ENCODE measurements around the gene FAM81B. TPM values are rescaled to one million over a fixed set of nuclear protein-coding genes. Genes with fewer than 3 reads are reported as not detected.

FAM81B gene
- polyA plus RNA-seq, 3 donors: not detected

DNA sequence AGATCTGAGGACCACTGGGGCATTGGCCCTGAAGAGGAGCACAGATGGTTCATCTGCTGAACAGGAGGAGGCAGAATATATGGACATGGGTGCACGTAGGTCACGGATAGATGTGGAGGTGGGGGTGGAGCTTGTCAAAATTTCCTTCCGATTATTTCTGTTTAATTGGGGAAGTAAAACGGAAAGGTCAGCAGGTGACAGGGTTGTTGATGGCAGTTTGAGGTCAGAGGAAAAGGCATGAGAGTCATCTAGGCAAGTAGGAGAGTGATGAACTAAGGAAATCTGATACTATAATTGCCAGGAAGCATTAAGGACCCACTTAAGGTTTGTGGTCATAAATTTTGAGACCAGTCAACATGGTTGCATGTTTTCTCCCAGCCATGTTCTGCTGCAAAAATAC lies 8.4 kb upstream of the FAM81B start:
- TF ChIP-seq, protein P1, sequence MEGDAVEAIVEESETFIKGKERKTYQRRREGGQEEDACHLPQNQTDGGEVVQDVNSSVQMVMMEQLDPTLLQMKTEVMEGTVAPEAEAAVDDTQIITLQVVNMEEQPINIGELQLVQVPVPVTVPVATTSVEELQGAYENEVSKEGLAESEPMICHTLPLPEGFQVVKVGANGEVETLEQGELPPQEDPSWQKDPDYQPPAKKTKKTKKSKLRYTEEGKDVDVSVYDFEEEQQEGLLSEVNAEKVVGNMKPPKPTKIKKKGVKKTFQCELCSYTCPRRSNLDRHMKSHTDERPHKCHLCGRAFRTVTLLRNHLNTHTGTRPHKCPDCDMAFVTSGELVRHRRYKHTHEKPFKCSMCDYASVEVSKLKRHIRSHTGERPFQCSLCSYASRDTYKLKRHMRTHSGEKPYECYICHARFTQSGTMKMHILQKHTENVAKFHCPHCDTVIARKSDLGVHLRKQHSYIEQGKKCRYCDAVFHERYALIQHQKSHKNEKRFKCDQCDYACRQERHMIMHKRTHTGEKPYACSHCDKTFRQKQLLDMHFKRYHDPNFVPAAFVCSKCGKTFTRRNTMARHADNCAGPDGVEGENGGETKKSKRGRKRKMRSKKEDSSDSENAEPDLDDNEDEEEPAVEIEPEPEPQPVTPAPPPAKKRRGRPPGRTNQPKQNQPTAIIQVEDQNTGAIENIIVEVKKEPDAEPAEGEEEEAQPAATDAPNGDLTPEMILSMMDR (IDR thresholded peaks at IDR 0.05): no peak
- H3K4me3 Mint-ChIP-seq: no peak overlapping the region
- Histone ChIP-seq H2AFZ (ENCODE audit: insufficient read depth, low read depth, low read length, poor library complexity, severe bottlenecking) (no peak overlapping the region), H3K27ac (ENCODE audit: low read depth in 1 of 2, low read length in 2 of 2) (no peak overlapping the region), H3K27me3 (ENCODE audit: control insufficient read depth in 2 of 2, insufficient read depth in 2 of 2, low read length in 2 of 2) (no peaks in the 10 kb centered on the region), H3K4me2 (replicated peaks; ENCODE audit: extremely low read depth, low read length, poor library complexity, severe bottlenecking) (no peak overlapping the region), H3K36me3 (replicated peaks in 1 of 2; ENCODE audit: control insufficient read depth in 1 of 2, insufficient read depth in 2 of 2, low read length in 2 of 2) (no peaks in the 10 kb centered on the region), H3K4me3 (replicated peaks in 1 of 3; ENCODE audit: low read depth in 2 of 3, low read length in 3 of 3) (no peak overlapping the region), H3K9ac (ENCODE audit: insufficient read depth, low read length, poor library complexity, severe bottlenecking) (no peak overlapping the region), H3K9me3 (replicated peaks in 1 of 2; ENCODE audit: control insufficient read depth in 1 of 2, insufficient read depth in 1 of 2, low read length in 2 of 2) (peaks cover 0 to 6% of the 10 kb centered on the region in 2 donors), H3K79me2 (ENCODE audit: insufficient read depth, low read length) (no peaks in the 10 kb centered on the region), H4K20me1 (ENCODE audit: insufficient read depth, low read length) (no peaks in the 10 kb centered on the region), H3K4me1 (ENCODE audit: control insufficient read depth in 1 of 2, insufficient read depth in 2 of 2, low read length in 2 of 2) (no peaks in the 10 kb centered on the region)
- H3K36me3 Mint-ChIP-seq: no peaks in the 10 kb centered on the region
- 27% methylated on average over 4 of the region's 4 CpGs for WGBS (ENCODE audit: insufficient coverage)
- H3K27ac Mint-ChIP-seq: no peak overlapping the region
- H3K27me3 Mint-ChIP-seq (ENCODE audit: low read depth in 3 of 3): peaks cover 0 to 1% (median 0%) of the 10 kb centered on the region in 3 donors
- H3K9me3 Mint-ChIP-seq: peaks cover 11 to 27% (median 18%) of the 10 kb centered on the region in 7 donors
- H3K4me1 Mint-ChIP-seq: peaks cover 1% of the 10 kb centered on the region
- no peak for DNase-seq
- intact Hi-C loops (cut with micrococcal nuclease): no loop called here

DNA sequence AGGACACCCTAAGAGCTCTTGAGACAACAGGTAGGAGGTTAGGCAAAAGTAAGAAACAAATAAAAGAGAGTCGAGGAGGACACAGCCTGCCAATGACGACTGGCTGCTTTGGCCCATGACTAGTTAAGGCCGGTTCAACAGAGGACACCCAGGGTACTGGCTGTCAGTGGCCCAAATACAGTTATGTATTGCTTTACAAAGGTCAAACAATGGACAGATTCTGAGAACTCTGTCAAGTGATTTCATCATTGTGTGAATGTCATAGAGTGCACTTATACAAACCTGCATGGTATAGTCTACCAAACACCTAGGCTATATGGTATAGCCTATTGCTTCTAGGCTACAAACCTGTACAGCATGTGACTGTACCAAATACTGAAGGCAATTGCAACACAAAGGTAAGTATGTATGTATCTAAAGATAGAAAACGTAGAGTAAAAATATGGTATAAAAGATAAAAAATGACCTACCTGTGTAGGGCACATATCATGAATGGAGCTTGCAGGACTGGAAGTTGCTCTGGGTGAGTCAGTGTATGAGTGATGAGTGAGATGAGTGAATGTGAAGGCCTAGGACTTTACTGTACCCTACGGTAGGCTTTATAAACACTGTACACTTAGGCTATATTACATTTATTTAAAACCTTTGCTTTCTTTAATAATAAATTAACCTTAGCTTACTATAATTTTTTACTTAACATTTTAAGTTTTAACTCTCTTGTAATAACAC lies 6.5 kb upstream of the FAM81B start:
- Histone ChIP-seq H3K79me2 (ENCODE audit: insufficient read depth, low read length) (no peaks in the 10 kb centered on the region), H3K9ac (ENCODE audit: insufficient read depth, low read length, poor library complexity, severe bottlenecking) (no peak overlapping the region), H3K36me3 (replicated peaks in 1 of 2; ENCODE audit: control insufficient read depth in 1 of 2, insufficient read depth in 2 of 2, low read length in 2 of 2) (no peaks in the 10 kb centered on the region), H3K27me3 (ENCODE audit: control insufficient read depth in 2 of 2, insufficient read depth in 2 of 2, low read length in 2 of 2) (no peaks in the 10 kb centered on the region), H3K27ac (ENCODE audit: low read depth in 1 of 2, low read length in 2 of 2) (no peak overlapping the region), H2AFZ (ENCODE audit: insufficient read depth, low read depth, low read length, poor library complexity, severe bottlenecking) (no peak overlapping the region), H3K9me3 (replicated peaks in 1 of 2; ENCODE audit: control insufficient read depth in 1 of 2, insufficient read depth in 1 of 2, low read length in 2 of 2) (peaks cover 0 to 3% of the 10 kb centered on the region in 2 donors), H3K4me3 (replicated peaks in 1 of 3; ENCODE audit: low read depth in 2 of 3, low read length in 3 of 3) (no peak overlapping the region), H4K20me1 (ENCODE audit: insufficient read depth, low read length) (no peaks in the 10 kb centered on the region), H3K4me1 (ENCODE audit: control insufficient read depth in 1 of 2, insufficient read depth in 2 of 2, low read length in 2 of 2) (no peaks in the 10 kb centered on the region), H3K4me2 (replicated peaks; ENCODE audit: extremely low read depth, low read length, poor library complexity, severe bottlenecking) (no peak overlapping the region)
- Mint-ChIP-seq H3K27me3 (ENCODE audit: low read depth in 3 of 3) (peaks cover 0 to 1% (median 0%) of the 10 kb centered on the region in 3 donors), H3K9me3 (peaks cover 14 to 30% (median 18%) of the 10 kb centered on the region in 7 donors), H3K36me3 (no peaks in the 10 kb centered on the region), H3K27ac (no peak overlapping the region), H3K4me1 (peaks cover 1% of the 10 kb centered on the region), H3K4me3 (no peak overlapping the region)
- TF ChIP-seq, protein P1 (IDR thresholded peaks at IDR 0.05): no peak
- WGBS (ENCODE audit: insufficient coverage): 82% methylated on average over 4 of the region's 5 CpGs
- intact Hi-C loops (cut with micrococcal nuclease): no loop called here
- DNase-seq: no peak

All from CD14-positive monocyte (primary cell).